Naive thymus-derived CD8-positive, alpha-beta T cell (primary cell): ENCODE data around the gene IQCF5. TPM values are rescaled to one million over a fixed set of nuclear protein-coding genes. Genes with fewer than 3 reads are reported as not detected.
"Not testable (repeated sequence)": the region's sequence is repeated elsewhere in the genome, so short reads cannot be mapped to it uniquely, and the experiment has no call there.

ENCODE experiments used
- ATAC-seq, 2 donors: fragments of 150-1000 bp; cut with Tn5 transposase in 1 of 2; sonication (Bioruptor Pico), chemical (Tn5 transposase) in 1 of 2; 1 replicate in 1 of 2; 2 replicates in 1 of 2; pipeline ENCODE4 v1.10.0; 2021; ENCODE audit warnings: mild to moderate bottlenecking in 2 of 2, moderate library complexity in 2 of 2
- POLR2A ChIA-PET: fragments of 350-600 bp; sonication (Branson Sonifier 250); formaldehyde crosslinking; loops from one replicate; lab custom pipeline; 2021; ENCODE audit warnings: antibody characterized with exemption; lab: Charles Lee
- DNase-seq, 10 donors: peaks; one replicate each; pipeline versions ENCODE4 v3.0.0 to v3.0.0-alpha.2; 2020 to 2022
- H3K27ac Mint-ChIP-seq, 10 donors: one replicate each; pipeline ENCODE4 v1.8.0; 2020 to 2022; ENCODE audit warnings: mild to moderate bottlenecking in 10 of 10, mixed read lengths in 10 of 10, moderate library complexity in 4 of 10, inconsistent platforms in 1 of 10
- H3K27me3 Mint-ChIP-seq, 5 donors: one replicate each; pipeline ENCODE4 v1.8.0; 2021 to 2022; ENCODE audit warnings: mixed read lengths in 5 of 5
- H3K36me3 Mint-ChIP-seq, 3 donors: one replicate each; pipeline ENCODE4 v1.8.0; 2020 to 2022; ENCODE audit warnings: mixed read lengths in 3 of 3, mild to moderate bottlenecking in 2 of 3, inconsistent platforms in 1 of 3
- H3K4me1 Mint-ChIP-seq, 4 donors: one replicate each; pipeline ENCODE4 v1.8.0; 2021 to 2022; ENCODE audit warnings: mixed read lengths in 4 of 4
- H3K4me3 Mint-ChIP-seq, 10 donors: one replicate each; pipeline ENCODE4 v1.8.0; 2020 to 2022; ENCODE audit warnings: mild to moderate bottlenecking in 10 of 10, mixed read lengths in 10 of 10, moderate library complexity in 6 of 10, inconsistent platforms in 1 of 10
- H3K9me3 Mint-ChIP-seq, 9 donors: one replicate each; pipeline ENCODE4 v1.8.0; 2020 to 2022; ENCODE audit warnings: mixed read lengths in 9 of 9, mild to moderate bottlenecking in 3 of 9, inconsistent platforms in 1 of 9, moderate library complexity in 1 of 9
- polyA plus RNA-seq, 3 donors: library from polyadenylated mRNA; unstranded; fragments of 300-500 nt; fragmentation: Illumina TruSeq; gene quantifications; one replicate each; pipeline ENCODE4 v1.2.3, GENCODE V29; 2021
- total RNA-seq, 8 experiments: library from RNA in 2 of 8; stranded (reverse) in 2 of 8; gene quantifications; one replicate each; pipeline ENCODE4 v1.2.3 and lab custom pipeline; 2021 to 2026

IQCF5 gene
- total and polyA plus RNA-seq, 5 experiments from 2014 or later: not detected

DNA sequence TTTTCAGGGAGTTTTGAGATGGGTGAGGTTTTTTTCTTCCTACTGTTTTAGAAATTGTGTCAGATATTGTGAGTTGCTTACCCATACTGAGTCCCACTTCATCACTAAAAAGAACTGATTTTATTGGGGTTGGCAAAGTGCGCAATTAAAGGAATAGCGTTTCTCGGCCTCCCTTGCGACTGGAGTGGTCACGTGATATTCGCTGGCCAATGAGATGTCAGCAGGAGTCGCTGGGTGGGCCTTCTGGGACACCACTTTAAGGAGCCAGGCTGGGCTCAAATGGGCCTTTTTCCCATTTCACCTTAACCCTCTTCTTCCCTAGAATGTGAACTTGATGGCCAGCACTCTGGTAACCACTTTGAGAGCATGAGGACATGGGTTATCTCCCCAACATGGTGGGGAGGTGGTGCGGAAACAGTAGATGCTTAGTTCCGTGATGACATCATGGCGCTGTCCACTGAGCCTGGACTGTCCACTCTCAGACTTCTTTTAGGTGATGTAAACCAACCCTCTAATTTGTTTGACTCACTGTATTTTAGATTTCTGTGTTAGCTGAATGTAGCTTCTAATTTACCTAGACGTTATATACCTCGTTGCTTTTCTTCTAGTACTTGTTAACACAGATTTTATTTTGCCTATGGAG is 13.2 kb upstream of the IQCF5 start:
- DNase-seq (no peak), ATAC-seq (no peak)
- H3K36me3 Mint-ChIP-seq: peaks cover 0 to 5% (median 0%) of the 10 kb centered on the region in 3 donors
- no peak overlapping the region for H3K4me3 Mint-ChIP-seq
- POLR2A ChIA-PET: no interaction called here
- peaks cover 11 to 22% (median 14%) of the 10 kb centered on the region in 4 donors for H3K4me1 Mint-ChIP-seq
- H3K27ac Mint-ChIP-seq: no peak overlapping the region
- H3K9me3 Mint-ChIP-seq: no peaks in the 10 kb centered on the region
- peaks cover 0 to 12% (median 3%) of the 10 kb centered on the region in 5 donors for H3K27me3 Mint-ChIP-seq

DNA sequence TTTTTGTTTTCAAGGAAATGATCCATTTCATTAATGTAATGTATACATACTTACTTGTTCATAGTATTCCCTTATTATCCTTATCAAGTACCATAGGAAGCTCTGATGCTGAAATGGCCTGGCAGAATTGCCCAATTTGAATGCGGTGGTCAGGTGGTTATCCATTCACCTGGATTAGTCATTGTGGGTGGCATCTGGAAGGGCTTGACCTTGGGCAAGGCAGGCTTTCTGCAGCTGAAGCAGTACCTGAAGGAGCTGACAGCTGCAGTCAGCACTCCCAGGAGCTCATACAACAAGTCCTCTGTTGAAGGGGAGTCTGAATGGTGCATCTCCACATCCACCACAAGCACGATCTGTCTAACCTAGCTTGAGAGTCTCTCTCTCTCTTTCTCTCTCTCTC is 12.2 kb upstream of the IQCF5 start:
- no peak for DNase-seq
- Mint-ChIP-seq H3K36me3 (peaks cover 0 to 5% (median 0%) of the 10 kb centered on the region in 3 donors), H3K27ac (no peak overlapping the region), H3K4me1 (peaks cover 11 to 22% (median 14%) of the 10 kb centered on the region in 4 donors), H3K9me3 (no peaks in the 10 kb centered on the region), H3K4me3 (no peak overlapping the region), H3K27me3 (peaks cover 0 to 12% (median 3%) of the 10 kb centered on the region in 5 donors)
- POLR2A ChIA-PET: no interaction called here
- ATAC-seq: no peak

GRCh38 chr3:51886447-51886846 is 11.0 kb upstream of the IQCF5 start:
- POLR2A ChIA-PET: no interaction called here
- H3K36me3 Mint-ChIP-seq: peaks cover 0 to 3% (median 0%) of the 10 kb centered on the region in 3 donors

GRCh38 chr3:51879937-51880336 is 4.5 kb upstream of the IQCF5 start:
- H3K27ac Mint-ChIP-seq: no peak overlapping the region
- peaks cover 0 to 27% (median 6%) of the 10 kb centered on the region in 5 donors for H3K27me3 Mint-ChIP-seq
- peaks cover 0 to 1% (median 0%) of the 10 kb centered on the region in 9 donors for H3K9me3 Mint-ChIP-seq
- ATAC-seq (no peak), DNase-seq (no peak)
- POLR2A ChIA-PET: no interaction called here
- H3K36me3 Mint-ChIP-seq: peaks cover 0 to 5% (median 0%) of the 10 kb centered on the region in 3 donors
- no peak overlapping the region for H3K4me3 Mint-ChIP-seq
- peaks cover 0 to 2% (median under 1%) of the 10 kb centered on the region in 4 donors for H3K4me1 Mint-ChIP-seq

More at GRCh38 chr3:51886447-51886846, 11.0 kb upstream of the IQCF5 start:
- Mint-ChIP-seq H3K4me1 (peaks cover 2 to 13% (median 7%) of the 10 kb centered on the region in 4 donors), H3K27ac (no peak overlapping the region), H3K4me3 (no peak overlapping the region), H3K27me3 (peaks cover 0 to 7% (median 4%) of the 10 kb centered on the region in 5 donors), H3K9me3 (no peaks in the 10 kb centered on the region)
- DNase-seq (no peak), ATAC-seq (no peak)

DNA sequence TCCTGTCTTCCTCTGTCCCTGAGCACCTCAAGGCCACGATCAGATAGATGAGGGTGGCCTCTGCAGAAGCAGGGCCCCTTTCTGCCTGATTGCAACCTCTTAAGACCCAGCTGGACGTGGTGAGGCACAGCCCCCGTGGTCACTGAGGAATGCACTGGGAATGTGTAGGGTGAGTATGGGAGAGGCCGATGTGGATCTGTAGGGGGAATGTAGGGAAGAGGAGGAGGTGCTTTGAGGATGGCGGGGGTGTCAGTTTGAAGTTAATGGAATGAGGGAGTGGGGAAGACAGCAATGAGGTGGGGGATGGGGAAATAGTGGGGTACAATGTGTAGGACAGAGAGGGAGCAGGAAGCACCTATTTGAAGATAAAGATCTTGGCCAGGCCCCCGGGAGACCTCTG is 785 bp upstream of the IQCF5 start:
- Mint-ChIP-seq H3K36me3 (peaks cover 0 to 5% (median 0%) of the 10 kb centered on the region in 3 donors), H3K27me3 (peaks cover 1 to 23% (median 7%) of the 10 kb centered on the region in 5 donors), H3K27ac (no peak overlapping the region), H3K4me3 (no peak overlapping the region), H3K4me1 (peaks cover 0 to 9% (median 2%) of the 10 kb centered on the region in 4 donors), H3K9me3 (peaks cover 0 to 1% (median 0%) of the 10 kb centered on the region in 9 donors)
- no peak for DNase-seq
- POLR2A ChIA-PET: no interaction called here
- ATAC-seq: no peak

- ATAC-seq (no peak), DNase-seq (no peak)
- Mint-ChIP-seq H3K27ac (no peak overlapping the region), H3K4me3 (no peak overlapping the region), H3K4me1 (peaks cover 0 to 9% (median 2%) of the 10 kb centered on the region in 4 donors), H3K9me3 (peaks cover 0 to 1% (median 0%) of the 10 kb centered on the region in 9 donors), H3K36me3 (peaks cover 0 to under 1% (median 0%) of the 10 kb centered on the region in 3 donors), H3K27me3 (peaks cover 6 to 21% (median 9%) of the 10 kb centered on the region in 5 donors)
- POLR2A ChIA-PET: no interaction called here
Observed at GRCh38 chr3:51874889-51875288, 512 bp downstream of the IQCF5 start.

GRCh38 chr3:51874411-51874810 is 990 bp downstream of the IQCF5 start:
- ATAC-seq (no peak), DNase-seq (no peak)
- Mint-ChIP-seq H3K27ac (peak overlapping the region in 1 of 10 donors; percentile 57), H3K4me3 (no peak overlapping the region), H3K27me3 (peaks cover 7 to 16% (median 10%) of the 10 kb centered on the region in 5 donors), H3K36me3 (no peaks in the 10 kb centered on the region), H3K9me3 (peaks cover 0 to 1% (median 0%) of the 10 kb centered on the region in 9 donors), H3K4me1 (peaks cover 0 to 9% (median 2%) of the 10 kb centered on the region in 4 donors)
- POLR2A ChIA-PET: no interaction called here

DNA sequence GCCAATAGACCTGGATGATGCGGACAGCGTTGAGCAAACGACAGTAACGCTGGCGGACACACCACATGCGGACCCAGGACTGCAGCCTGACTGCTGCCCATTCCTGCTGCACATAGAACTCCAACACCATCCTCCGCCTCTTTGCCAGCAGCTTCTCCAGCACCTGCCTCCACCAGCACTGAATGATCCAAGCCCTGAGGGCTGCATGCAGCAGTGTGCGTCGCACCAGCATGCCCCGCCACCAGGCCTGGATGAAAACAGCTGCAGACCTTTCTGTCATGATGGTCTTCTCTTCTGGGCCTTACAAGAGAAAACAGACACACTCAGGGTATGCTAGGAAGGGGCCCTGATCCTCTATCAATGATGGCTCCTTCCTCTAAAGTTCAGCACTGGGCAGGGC is 1.5 kb downstream of the IQCF5 start:
- Mint-ChIP-seq H3K4me1 (peaks cover 0 to 9% (median 2%) of the 10 kb centered on the region in 4 donors), H3K27ac (no peak overlapping the region), H3K4me3 (no peak overlapping the region), H3K36me3 (no peaks in the 10 kb centered on the region), H3K9me3 (peaks cover 0 to 1% (median 0%) of the 10 kb centered on the region in 9 donors), H3K27me3 (peaks cover 9 to 21% (median 12%) of the 10 kb centered on the region in 5 donors)
- POLR2A ChIA-PET: no interaction called here
- ATAC-seq (no peak), DNase-seq (no peak)

DNA sequence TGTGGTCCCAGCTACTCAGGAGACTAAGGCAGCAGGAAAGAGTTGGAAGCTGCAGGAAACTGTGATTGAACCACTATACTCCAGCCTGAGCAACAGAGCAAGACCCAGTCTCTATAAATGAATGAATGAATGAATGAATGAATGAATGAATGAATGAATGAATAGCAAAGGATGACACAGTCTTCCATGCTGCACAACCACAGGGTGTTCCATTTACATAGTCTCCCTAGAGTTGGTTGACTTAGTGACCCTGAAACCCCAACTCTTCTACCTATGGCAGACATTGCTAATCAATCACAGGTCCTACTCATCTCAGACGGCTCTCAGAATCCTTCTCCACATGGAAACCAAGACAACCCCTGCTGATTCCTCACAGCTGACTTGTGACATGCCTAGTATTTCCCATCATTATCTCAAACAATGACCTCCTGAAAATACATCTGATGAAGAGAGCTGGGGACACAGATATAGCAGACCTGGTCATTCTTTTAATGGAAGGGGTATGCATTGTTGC is 2.1 kb downstream of the IQCF5 start:
- Mint-ChIP-seq H3K27ac (no peak overlapping the region), H3K9me3 (no peaks in the 10 kb centered on the region), H3K4me1 (peaks cover 0 to 9% (median 2%) of the 10 kb centered on the region in 4 donors), H3K4me3 (no peak overlapping the region), H3K27me3 (peaks cover 8 to 26% (median 12%) of the 10 kb centered on the region in 5 donors), H3K36me3 (no peaks in the 10 kb centered on the region)
- ATAC-seq (no peak), DNase-seq (no peak)
- POLR2A ChIA-PET: no interaction called here

DNA sequence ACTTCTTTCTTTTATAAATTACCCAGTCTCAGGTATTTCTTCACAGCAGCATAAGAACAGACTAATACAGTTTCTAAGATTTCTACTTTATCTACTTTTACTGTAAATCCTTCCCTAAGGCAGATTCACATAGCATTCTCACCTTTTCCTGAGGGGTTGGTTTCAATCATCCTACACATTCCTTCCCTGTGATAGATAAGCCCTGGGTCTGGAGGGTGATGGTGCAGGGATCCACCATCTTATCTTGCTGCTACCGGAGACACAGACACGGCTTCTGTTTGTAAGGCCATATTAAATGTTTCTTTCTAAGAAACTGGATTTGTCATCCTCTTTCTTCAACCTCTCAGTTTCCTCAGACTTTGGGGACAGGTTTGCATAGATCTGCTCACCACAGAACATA is 6.1 kb downstream of the IQCF5 start:
- POLR2A ChIA-PET: no interaction called here
- H3K9me3 Mint-ChIP-seq: no peaks in the 10 kb centered on the region
- peaks cover 6 to 24% (median 17%) of the 10 kb centered on the region in 5 donors for H3K27me3 Mint-ChIP-seq
- H3K4me3 Mint-ChIP-seq: no peak overlapping the region
- DNase-seq (no peak), ATAC-seq (no peak)
- no peaks in the 10 kb centered on the region for H3K36me3 Mint-ChIP-seq
- H3K4me1 Mint-ChIP-seq: peaks cover 0 to 2% (median under 1%) of the 10 kb centered on the region in 4 donors
- no peak overlapping the region for H3K27ac Mint-ChIP-seq

- H3K4me1 Mint-ChIP-seq, H3K4me3 Mint-ChIP-seq, H3K36me3 Mint-ChIP-seq, H3K27ac Mint-ChIP-seq, POLR2A ChIA-PET, ATAC-seq, H3K9me3 Mint-ChIP-seq, DNase-seq: not testable (repeated sequence)
- peaks cover 6 to 24% (median 17%) of the 10 kb centered on the region in 5 donors for H3K27me3 Mint-ChIP-seq
Observed at GRCh38 chr3:51868896-51869295, 6.5 kb downstream of the IQCF5 start.

GRCh38 chr3:51862886-51863285 is 12.5 kb downstream of the IQCF5 start:
- DNase-seq (no peak), ATAC-seq (no peak)
- peaks cover 3 to 28% (median 12%) of the 10 kb centered on the region in 5 donors for H3K27me3 Mint-ChIP-seq
- peak overlapping the region in 1 of 10 donors; percentile 62 for H3K27ac Mint-ChIP-seq
- peaks cover 0 to 3% (median under 1%) of the 10 kb centered on the region in 4 donors for H3K4me1 Mint-ChIP-seq
- no peaks in the 10 kb centered on the region for H3K9me3 Mint-ChIP-seq
- H3K4me3 Mint-ChIP-seq: no peak overlapping the region
- POLR2A ChIA-PET: no interaction called here
- H3K36me3 Mint-ChIP-seq: no peaks in the 10 kb centered on the region
